Measurements from ENCODE around the gene ISL2. TPM values are rescaled to one million over a fixed set of nuclear protein-coding genes. Genes with fewer than 3 reads are reported as not detected.
A peak's percentile ranks its signal among the peaks of the same experiment; 100 is the strongest.

ISL2 gene
- total and polyA plus RNA-seq, 9 of the 15 experiments (the other 6 are each of a cell fraction or from before 2014, with no cell fraction given) = 0.15 to 23.7 (median 4.0) TPM

GRCh38 chr15:76311100-76311953, 25.2 kb upstream of the ISL2 start, which contains the start of gene ETFA (continued):
- 0 out of 4 replicates have a peak, but pooled peaks of 1 of the 2 experiments have one; percentile 39 for TF ChIP-seq BCLAF1 (IDR thresholded peaks at IDR 0.05; ENCODE audit: borderline replicate concordance in 1 of 2, control insufficient read depth in 1 of 2, low read depth in 2 of 2, low read length in 1 of 2)
- no peak for TF ChIP-seq ZNF184 (CRISPR knock-in tag; IDR thresholded peaks at IDR 0.05)
- TF ChIP-seq LARP7 (IDR thresholded peaks at IDR 0.05) = no peak
- no peak for TF ChIP-seq RFX5 (IDR thresholded peaks at IDR 0.05; ENCODE audit: low read depth, low read length)
- TF ChIP-seq DACH1 (IDR thresholded peaks at IDR 0.05; ENCODE audit: partially characterized antibody) = no peak
- no peak for TF ChIP-seq NFATC3 (IDR thresholded peaks at IDR 0.05)
- no peak for TF ChIP-seq ZNF277 (CRISPR knock-in tag; IDR thresholded peaks at IDR 0.05; ENCODE audit: borderline replicate concordance)
- TF ChIP-seq PHB (CRISPR knock-in tag; IDR thresholded peaks at IDR 0.05) = no peak
- TF ChIP-seq ZNF354B (CRISPR knock-in tag; IDR thresholded peaks at IDR 0.05) = no peak
- TF ChIP-seq ZNF253 (CRISPR knock-in tag; conservative IDR thresholded peaks at IDR 0.05) = no peak
- TF ChIP-seq BRF1 (IDR thresholded peaks at IDR 0.05; ENCODE audit: borderline replicate concordance, extremely low read depth, insufficient read length) = no peak
- TF ChIP-seq ZBED1 (IDR thresholded peaks at IDR 0.05) = no peak
- no peak for TF ChIP-seq MITF (IDR thresholded peaks at IDR 0.05)
- TF ChIP-seq ZNF121 (CRISPR knock-in tag; conservative IDR thresholded peaks at IDR 0.05) = no peak
- TF ChIP-seq NUFIP1 (IDR thresholded peaks at IDR 0.05; ENCODE audit: partially characterized antibody) = no peak
- TF ChIP-seq ETS2 (tag; IDR thresholded peaks at IDR 0.05; ENCODE audit: borderline replicate concordance, poor library complexity, severe bottlenecking) = no peak
- 0 out of 4 replicates have a peak, but pooled peaks of 1 of the 2 experiments have one; percentile 18 for TF ChIP-seq ARNT (IDR thresholded peaks at IDR 0.05)
- TF ChIP-seq HDAC3 (IDR thresholded peaks at IDR 0.05; ENCODE audit: borderline replicate concordance, partially characterized antibody) = peak; percentile 84
- TF ChIP-seq, protein P1, sequence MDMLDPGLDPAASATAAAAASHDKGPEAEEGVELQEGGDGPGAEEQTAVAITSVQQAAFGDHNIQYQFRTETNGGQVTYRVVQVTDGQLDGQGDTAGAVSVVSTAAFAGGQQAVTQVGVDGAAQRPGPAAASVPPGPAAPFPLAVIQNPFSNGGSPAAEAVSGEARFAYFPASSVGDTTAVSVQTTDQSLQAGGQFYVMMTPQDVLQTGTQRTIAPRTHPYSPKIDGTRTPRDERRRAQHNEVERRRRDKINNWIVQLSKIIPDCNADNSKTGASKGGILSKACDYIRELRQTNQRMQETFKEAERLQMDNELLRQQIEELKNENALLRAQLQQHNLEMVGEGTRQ (CRISPR knock-in tag; IDR thresholded peaks at IDR 0.05) = peak; percentile 86
- no peak for TF ChIP-seq ZNF23 (CRISPR knock-in tag; IDR thresholded peaks at IDR 0.05)
- no peak for TF ChIP-seq ADNP (tag; IDR thresholded peaks at IDR 0.05)
- TF ChIP-seq SIRT6 (IDR thresholded peaks at IDR 0.05; ENCODE audit: low read depth, low read length) = no peak
- no peak for TF ChIP-seq PURB (CRISPR knock-in tag; IDR thresholded peaks at IDR 0.05; ENCODE audit: low read depth)
